RWPE1 (cell line): ENCODE data around the gene EMSY.
"Not testable (repeated sequence)": the region's sequence is repeated elsewhere in the genome, so short reads cannot be mapped to it uniquely, and the experiment has no call there.

Source experiments
- CTCF ChIA-PET: fragments of 350-600 bp; sonication (Branson Sonifier 250); formaldehyde crosslinking; extraction: SDS; loops from one replicate; lab custom pipeline; 2021; lab: Yijun Ruan, JAX
- POLR2A ChIA-PET: fragments of 400-600 bp; formaldehyde crosslinking; extraction: SDS; loops from one replicate; lab custom pipeline; 2020; ENCODE audit warnings: antibody characterized with exemption; ENCODE audit not compliant: low non-redundant PET; lab: Yijun Ruan, JAX
- DNase-seq: peaks from one replicate; pipeline ENCODE4 v3.0.0; 2012; ENCODE audit warnings: low spot score
- H3K27ac ChIP-seq: fragments of 450-650 bp; 2 replicates; pipeline ENCODE4 v1.5.1; 2017
- TF ChIP-seq, protein P1 (sequence below): fragments of 450-650 bp; conservative IDR thresholded peaks from 2 replicates; pipeline ENCODE4 v1.5.1; 2017; ENCODE audit warnings: low read depth, mild to moderate bottlenecking

Gene EMSY

DNA sequence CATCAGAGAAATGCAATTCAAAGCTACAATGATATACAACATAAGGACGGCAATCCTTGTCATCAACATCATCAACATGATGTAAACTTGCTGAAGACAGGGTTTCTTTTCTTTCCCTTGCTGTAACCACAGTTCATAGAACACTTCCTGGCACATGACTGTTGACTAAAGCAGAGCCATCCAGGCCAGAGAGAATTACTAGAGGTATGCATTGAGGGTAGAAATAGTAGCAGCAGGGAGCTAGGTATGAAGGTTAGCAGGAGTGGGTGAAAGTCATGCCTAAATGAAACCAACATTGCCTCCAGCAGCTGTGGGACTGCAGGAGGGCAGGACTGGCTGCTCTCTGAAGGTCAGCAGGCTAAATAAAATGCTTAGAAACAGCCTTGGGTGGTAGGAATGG, 122.0 kb downstream of the EMSY start:
- no peak for DNase-seq
- TF ChIP-seq, protein P1, sequence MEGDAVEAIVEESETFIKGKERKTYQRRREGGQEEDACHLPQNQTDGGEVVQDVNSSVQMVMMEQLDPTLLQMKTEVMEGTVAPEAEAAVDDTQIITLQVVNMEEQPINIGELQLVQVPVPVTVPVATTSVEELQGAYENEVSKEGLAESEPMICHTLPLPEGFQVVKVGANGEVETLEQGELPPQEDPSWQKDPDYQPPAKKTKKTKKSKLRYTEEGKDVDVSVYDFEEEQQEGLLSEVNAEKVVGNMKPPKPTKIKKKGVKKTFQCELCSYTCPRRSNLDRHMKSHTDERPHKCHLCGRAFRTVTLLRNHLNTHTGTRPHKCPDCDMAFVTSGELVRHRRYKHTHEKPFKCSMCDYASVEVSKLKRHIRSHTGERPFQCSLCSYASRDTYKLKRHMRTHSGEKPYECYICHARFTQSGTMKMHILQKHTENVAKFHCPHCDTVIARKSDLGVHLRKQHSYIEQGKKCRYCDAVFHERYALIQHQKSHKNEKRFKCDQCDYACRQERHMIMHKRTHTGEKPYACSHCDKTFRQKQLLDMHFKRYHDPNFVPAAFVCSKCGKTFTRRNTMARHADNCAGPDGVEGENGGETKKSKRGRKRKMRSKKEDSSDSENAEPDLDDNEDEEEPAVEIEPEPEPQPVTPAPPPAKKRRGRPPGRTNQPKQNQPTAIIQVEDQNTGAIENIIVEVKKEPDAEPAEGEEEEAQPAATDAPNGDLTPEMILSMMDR = no peak
- no peak overlapping the region for H3K27ac ChIP-seq
- CTCF ChIA-PET = interaction anchor here (0.5 to 0.6 kb wide), 2 partner anchors 11 to 606 kb away, joined by 3 to 4 read pairs; no protein-coding TSS in a partner anchor
- POLR2A ChIA-PET = no interaction called here

DNA sequence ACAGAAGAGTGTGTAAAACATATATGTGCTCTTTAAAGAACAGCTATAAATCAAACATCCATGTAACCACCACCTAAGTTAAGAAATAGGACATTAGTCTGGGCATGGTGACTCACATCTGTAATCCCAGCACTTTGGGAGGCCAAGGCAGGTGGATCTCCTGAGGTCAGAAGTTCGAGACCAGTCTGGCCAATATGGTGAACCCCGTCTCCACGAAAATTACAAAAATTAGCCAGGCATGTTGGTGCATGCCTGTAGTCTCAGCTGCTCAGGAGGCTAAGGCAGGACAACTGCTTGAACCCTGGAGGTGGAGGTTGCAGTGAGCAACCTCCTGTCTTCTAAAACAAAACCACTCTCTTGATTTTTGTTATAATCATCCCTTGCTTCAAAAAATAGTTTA, 122.4 kb downstream of the EMSY start:
- H3K27ac ChIP-seq = no peak overlapping the region
- ChIA-PET CTCF (interaction anchor here (0.5 to 0.6 kb wide), 2 partner anchors 12 to 606 kb away, joined by 3 to 4 read pairs; no protein-coding TSS in a partner anchor), POLR2A (no interaction called here)
- DNase-seq = no peak
- TF ChIP-seq, protein P1 = no peak

DNA sequence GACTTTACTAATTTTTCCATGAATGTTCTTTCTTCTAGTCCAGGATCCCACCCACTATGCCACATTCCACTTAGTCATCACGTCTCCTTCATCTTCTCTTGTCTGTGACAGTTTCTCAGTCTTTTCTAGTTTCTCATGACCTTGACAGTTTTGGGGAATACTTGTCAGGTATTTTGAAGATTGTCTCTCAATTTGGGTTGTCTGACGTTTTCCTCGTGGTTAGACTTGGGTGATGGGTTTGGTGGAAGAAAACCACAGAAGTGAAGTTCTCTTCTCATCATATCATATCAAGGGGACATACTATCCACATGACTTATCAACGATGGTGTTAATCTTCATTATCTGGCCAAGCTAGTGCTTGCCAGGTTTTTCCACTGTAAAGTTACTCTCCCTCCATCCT, 123.3 kb downstream of the EMSY start:
- DNase-seq = no peak
- no peak overlapping the region for H3K27ac ChIP-seq
- TF ChIP-seq, protein P1 = no peak
- POLR2A ChIA-PET = no interaction called here
- CTCF ChIA-PET = no interaction called here

DNA sequence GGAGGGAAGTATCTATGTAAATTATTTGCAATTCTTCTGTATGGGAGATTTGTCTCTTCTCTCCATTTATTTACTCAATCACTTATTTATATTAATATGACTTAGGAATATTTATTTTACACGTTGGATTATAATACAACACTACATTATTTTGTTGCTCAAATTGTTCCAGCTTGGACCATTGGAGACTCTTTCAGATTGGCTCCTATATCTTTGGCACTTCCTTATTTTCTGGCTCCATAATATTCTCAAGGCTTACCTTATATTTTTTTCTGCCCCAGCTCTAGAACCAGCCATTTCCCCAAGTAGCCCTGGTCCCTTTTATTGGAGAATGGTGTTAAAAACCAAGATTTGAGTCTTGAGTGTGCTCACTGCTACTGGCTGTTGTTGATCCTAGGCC, 123.8 kb downstream of the EMSY start:
- DNase-seq = no peak
- TF ChIP-seq, protein P1 = no peak
- ChIA-PET CTCF (no interaction called here), POLR2A (no interaction called here)
- H3K27ac ChIP-seq = no peak overlapping the region

DNA sequence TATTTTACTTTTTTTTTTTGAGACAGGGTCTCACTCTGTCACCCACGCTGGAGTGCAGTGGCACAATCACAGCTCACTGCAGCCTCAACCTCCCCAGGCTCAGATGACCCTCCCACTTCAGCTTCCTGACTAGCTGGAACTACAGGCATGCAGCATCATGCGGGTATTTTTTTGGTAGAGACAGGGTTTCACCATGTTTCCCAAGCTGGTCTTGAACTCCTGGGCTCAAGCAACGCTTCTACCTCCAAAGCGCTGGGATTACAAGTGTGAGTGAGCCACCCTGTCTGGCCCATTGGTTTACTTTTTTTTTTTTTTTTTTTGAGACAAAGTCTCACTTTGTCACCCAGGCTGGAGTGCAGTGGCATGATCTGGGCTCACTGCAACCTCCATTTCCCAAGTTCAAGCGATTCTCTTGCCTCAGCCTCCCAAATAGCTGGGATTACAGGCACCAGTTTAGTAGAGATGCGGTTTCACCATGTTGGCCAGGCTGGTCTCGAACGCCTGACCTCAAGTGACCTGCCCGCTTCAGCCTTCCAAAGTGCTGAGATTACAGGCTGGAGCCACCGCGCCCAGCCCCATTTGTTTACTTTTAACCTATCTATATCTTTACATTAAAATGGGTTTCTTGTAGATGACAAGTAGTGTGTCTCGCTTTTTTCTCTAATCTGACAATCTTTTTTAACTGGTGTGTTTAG, 127.5 kb downstream of the EMSY start:
- CTCF ChIA-PET, H3K27ac ChIP-seq, POLR2A ChIA-PET, DNase-seq: not testable (repeated sequence)

DNA sequence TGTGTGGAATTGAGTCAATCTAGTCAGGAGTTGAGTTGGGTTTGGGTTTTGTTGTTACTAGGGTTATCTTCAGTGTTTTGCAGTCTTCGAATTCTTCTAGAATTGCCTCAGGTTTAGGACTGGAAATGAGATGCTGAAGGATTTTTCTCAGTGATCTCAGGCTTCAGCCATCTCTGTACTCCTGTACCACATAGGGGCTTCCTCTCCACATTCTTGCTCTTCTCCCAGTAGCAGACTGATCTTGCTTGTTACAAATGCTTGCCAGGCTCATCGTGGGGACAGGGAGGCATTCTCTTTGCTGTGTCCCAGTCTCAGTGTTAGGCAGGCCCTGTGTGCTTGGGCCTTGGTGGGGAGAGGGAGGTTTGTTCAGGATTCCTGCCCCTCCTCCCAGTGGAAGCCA, 129.6 kb downstream of the EMSY start:
- TF ChIP-seq, protein P1 = no peak
- POLR2A ChIA-PET = no interaction called here
- H3K27ac ChIP-seq = no peak overlapping the region
- CTCF ChIA-PET = no interaction called here
- no peak for DNase-seq

DNA sequence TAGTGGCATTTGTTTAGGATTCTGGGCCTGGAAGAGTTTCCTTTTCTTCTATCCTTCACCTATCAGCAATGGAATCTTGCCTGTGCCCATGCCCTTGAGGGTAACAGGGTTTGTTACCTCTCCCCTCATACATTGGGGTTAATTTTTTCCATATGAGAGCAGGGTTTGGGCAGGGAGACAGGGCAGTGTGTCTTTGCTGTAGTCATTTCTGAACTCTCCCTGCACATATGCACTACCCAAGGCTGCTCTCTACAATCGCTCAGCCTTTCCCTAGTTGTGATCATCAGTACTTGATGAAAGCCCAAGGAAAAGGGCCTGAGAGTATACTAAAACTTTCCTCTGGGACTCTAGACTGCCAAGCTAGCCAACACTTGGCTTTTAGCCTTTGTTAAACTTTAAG, 130.1 kb downstream of the EMSY start:
- POLR2A ChIA-PET = no interaction called here

More for the DNA sequence above, 130.1 kb downstream of the EMSY start:
- CTCF ChIA-PET = no interaction called here
- H3K27ac ChIP-seq = no peak overlapping the region
- DNase-seq = no peak
- TF ChIP-seq, protein P1 = no peak
